Measurements from ENCODE around the gene UBE2R2.
"Not testable (repeated sequence)": the region's sequence is repeated elsewhere in the genome, so short reads cannot be mapped to it uniquely, and the experiment has no call there.

The UBE2R2 gene

GRCh38 chr9:33837138-33837537 is 20.2 kb downstream of the UBE2R2 start:
- DNase-seq, result no peak

GRCh38 chr9:33840381-33840780 is 23.4 kb downstream of the UBE2R2 start:
- no peak for DNase-seq

GRCh38 chr9:33843312-33843961 is 26.5 kb downstream of the UBE2R2 start:
- no peak for DNase-seq

GRCh38 chr9:33846231-33846630 is 29.3 kb downstream of the UBE2R2 start:
- no peak for DNase-seq

GRCh38 chr9:33847894-33848205 is 30.9 kb downstream of the UBE2R2 start:
- not testable (repeated sequence) for DNase-seq

- no peak for DNase-seq
Measured at GRCh38 chr9:33850267-33850629, 33.3 kb downstream of the UBE2R2 start.

GRCh38 chr9:33850677-33851076 is 33.7 kb downstream of the UBE2R2 start:
- no peak for DNase-seq

- no peak for DNase-seq
Measured at GRCh38 chr9:33851301-33851700, 34.3 kb downstream of the UBE2R2 start.

- peak in 46 of 58 donors; percentile 3 to 77 (median 42) for DNase-seq
Measured at GRCh38 chr9:33852216-33852826, 35.4 kb downstream of the UBE2R2 start.

GRCh38 chr9:33856247-33856646 is 39.3 kb downstream of the UBE2R2 start:
- DNase-seq, result no peak

GRCh38 chr9:33858423-33858822 is 41.5 kb downstream of the UBE2R2 start:
- no peak for DNase-seq

GRCh38 chr9:33860200-33860871 is 43.4 kb downstream of the UBE2R2 start:
- no peak for DNase-seq

GRCh38 chr9:33861917-33862453 is 45.0 kb downstream of the UBE2R2 start:
- DNase-seq, result no peak

GRCh38 chr9:33863027-33863426 is 46.1 kb downstream of the UBE2R2 start:
- not testable (repeated sequence) for DNase-seq

- DNase-seq, result peak in 2 of 58 donors; percentile 5 to 25
Measured at GRCh38 chr9:33867747-33868439, 50.9 kb downstream of the UBE2R2 start.

- DNase-seq, result no peak
Measured at GRCh38 chr9:33868440-33868973, 51.5 kb downstream of the UBE2R2 start.

- not testable (repeated sequence) for DNase-seq
Measured at GRCh38 chr9:33869243-33869642, 52.3 kb downstream of the UBE2R2 start.

GRCh38 chr9:33877727-33878489 is 60.9 kb downstream of the UBE2R2 start:
- DNase-seq, result no peak

- DNase-seq, result no peak
Measured at GRCh38 chr9:33878691-33879366, 61.9 kb downstream of the UBE2R2 start.

Data from anterior cingulate cortex (tissue), 58 donors.